Femur (tissue), 1 donor: Measurements from ENCODE around the gene GRB10.

Source experiments
- DNase-seq: peaks from one replicate; pipeline ENCODE4 v3.0.0-alpha.2; 2017

Gene GRB10

GRCh38 chr7:50717181-50717580 lies 65.5 kb downstream of the GRB10 start:
- DNase-seq = no peak

DNA sequence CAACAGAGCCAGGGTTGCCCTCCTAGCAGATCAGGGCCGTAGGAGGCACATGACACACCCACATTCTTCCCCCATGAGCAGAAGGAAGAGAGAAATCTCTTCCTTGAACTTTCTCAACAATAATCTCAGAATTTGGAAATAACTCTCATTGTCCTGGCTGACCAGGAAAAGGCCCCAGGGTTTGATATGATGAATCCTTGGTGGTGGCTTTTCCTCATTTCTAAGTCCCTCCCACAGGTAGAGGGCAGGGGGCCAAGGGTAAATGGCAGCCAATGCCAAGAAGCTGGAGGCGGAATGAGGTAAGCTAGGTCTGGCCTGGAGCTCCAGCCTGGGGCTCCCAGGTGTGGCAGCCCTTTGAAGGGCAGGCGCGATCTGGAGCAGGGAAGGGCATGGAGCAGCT lies 67.8 kb downstream of the GRB10 start:
- no peak for DNase-seq

DNA sequence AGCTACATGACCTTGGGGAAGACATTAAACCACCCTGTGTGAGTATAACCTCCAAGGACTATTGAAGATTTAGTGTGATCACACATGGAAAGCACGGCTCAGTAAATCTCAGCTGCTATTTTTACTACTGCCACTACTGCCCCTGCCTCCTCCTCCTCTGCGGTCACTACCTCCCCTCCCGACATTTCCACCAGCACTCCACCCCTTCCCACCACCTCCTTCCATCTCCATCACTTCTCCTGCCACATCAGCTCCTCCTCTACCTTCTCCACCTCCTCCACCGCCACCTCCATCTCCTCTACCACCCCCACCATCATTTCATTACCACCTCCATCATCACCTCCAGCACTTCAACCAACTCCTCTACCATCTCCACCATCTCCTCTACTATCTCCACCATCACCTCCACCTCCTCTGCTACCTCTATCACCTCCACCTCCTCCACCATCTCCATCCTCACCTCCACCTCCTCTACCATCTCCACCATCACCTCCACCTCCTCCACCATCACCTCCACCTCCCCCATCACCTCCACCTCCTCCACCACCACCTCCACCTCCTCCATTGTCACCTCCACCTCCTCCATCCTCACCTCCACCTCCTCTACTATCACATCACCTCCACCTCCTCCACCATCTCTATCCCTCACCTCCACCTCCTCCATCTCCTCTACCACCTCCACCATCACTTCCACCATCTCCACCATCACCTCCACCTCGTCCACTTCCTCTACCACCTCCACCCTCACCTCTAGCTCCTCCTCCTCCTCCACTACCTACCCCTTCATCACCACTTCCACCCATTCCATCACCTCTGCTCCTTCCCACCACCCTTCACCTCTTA lies 69.4 kb downstream of the GRB10 start:
- DNase-seq = no peak

DNA sequence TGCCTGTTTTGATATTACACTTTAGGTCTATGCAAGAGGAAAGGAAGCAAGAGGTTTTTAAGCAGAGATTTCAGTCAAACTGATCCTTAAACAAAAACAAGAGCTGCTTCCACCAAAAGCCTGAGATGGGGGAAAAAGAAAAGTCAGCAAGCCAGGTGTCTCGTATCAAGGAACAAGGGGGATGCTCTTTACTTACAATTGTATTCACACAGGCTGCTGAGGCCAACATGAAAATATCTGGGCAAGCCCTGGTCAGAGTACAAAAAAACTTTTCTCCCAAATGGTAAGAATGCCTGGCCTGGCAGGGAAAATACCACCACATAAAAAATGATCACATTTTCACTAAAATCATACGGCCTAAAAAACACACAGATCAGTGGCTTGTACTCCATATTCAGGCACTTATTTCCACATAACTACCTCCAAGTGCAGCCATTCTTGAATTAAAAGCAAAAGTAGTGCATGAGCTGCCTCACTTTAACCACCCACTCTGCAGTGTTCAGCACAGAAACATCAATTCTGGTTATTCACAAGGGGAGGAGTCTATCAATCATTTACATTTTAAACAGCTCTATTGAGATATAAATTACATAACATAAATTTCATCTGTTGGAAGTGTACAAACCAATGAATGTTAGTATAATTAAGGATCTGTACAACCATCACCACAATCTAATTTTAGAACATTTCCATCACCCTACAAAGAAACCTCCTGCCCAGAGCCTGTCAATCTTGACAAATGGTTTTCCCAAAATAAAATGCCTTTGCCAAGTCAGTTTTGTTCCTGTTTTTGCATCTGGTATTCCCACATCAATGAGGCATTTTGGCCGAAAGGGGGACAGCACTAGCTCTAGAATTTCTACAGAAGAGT lies 70.2 kb downstream of the GRB10 start:
- no peak for DNase-seq

DNA sequence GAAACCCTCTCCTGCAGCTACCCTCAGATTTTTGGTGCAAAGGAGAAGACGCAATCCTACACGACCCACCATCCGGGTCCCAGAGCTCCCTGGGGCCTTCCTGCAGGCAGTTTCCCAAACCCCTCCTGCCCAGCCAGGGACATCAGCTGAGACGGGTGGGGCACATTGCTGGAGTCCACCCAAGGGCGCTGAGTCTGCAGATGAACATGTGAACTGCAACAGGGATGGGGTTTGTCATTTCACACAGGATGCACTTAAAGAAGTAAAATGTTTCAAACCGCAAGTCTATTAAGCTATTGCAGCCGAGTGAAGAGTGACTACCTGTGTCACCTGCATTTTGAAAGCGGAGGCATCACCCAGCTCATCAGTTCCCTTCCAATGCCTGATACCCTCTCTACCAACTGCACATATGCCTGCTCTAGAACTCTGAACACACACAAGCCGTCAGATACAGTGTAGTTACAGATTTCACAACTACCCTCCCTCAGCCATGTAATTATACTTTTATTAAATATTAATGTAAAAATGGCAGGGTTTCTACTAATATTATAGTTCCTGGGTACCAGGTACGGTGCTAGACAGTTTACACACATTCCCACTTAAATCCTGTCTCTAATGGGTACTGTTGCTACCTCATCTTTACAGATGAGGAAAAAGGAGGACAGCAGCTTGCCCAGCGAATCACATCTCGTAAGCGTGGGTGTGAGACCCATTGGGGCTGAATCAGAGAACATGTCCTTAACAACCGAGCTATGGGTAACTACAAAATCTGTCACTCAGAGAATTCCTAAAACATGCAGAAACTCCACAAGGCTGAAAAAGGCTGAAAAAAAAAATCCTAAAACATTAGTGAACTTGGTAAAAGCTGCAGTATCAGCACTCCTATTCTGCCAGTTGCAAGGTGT lies 71.2 kb downstream of the GRB10 start:
- DNase-seq = no peak

GRCh38 chr7:50710441-50711154 lies 72.1 kb downstream of the GRB10 start:
- DNase-seq = no peak

GRCh38 chr7:50709151-50709550 lies 73.5 kb downstream of the GRB10 start:
- DNase-seq = no peak

DNA sequence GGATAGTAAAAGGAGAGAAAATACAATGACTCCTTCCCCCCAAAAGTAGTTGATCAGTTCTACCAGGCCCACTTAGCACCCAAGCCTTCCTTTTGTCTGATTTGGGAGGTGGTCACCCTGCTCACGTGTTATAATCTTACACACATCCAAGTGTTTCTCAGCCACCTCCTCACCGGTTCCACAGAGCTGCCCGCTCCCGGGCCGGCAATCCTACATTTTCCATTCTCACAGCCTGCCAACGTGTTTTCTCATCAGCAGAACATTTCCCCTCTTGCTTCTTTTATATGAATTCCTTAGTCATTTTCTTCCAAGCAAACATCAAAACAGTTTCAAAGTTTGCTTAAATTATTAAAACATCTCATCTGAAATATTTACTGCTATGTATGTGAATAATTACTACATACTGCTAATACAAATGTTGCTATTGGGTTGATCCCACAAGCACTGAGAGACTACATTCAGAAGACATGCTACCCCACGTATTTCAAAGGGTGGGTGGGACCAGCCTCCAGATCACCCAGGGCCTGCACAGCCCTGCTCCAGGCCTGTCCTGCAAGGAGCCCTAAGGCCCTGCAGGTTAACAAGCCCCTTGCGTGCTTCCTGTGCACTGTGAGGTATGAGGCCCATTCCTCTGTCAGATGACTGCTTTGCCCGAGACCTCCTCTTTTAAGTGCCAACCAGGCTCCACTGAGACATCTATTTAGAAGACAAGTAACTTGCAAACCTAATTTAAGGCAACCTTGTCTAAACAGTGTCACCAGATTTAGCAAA lies 75.3 kb downstream of the GRB10 start:
- DNase-seq = peak; percentile 60

- DNase-seq = no peak
These were observed 76.2 kb downstream of the GRB10 start for GRCh38 chr7:50706469-50706937.

GRCh38 chr7:50704844-50705243 lies 77.9 kb downstream of the GRB10 start:
- DNase-seq = no peak

- no peak for DNase-seq
These were observed 79.0 kb downstream of the GRB10 start for GRCh38 chr7:50703654-50704053.

GRCh38 chr7:50699143-50699542 lies 83.6 kb downstream of the GRB10 start:
- no peak for DNase-seq

GRCh38 chr7:50697748-50698147 lies 84.9 kb downstream of the GRB10 start:
- no peak for DNase-seq

- DNase-seq = no peak
These were observed 85.7 kb downstream of the GRB10 start for GRCh38 chr7:50696810-50697582.

GRCh38 chr7:50695026-50695425 lies 87.7 kb downstream of the GRB10 start:
- no peak for DNase-seq

GRCh38 chr7:50693455-50694130 lies 89.1 kb downstream of the GRB10 start:
- DNase-seq = no peak

DNA sequence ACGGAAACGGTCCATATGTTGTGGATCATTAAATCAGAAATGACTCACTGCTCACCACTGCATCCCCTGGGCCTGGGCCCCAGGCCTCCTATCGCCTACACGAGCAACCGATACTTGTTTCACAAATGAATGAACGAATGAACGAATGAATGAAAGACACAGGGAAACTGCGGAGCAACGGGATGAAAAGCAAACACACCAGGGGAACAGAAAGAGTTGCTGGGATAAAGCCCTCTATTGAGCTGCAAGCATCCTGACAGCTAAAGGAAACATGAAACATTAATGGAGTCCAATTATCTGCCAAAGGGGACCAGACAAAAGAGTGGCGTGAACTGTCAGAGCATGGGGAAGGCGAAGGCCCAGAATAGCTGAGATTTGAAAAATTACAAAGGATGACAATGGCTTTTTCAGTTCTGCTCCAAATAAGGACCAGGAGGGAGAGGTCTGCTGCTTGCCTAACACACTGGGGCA lies 92.1 kb downstream of the GRB10 start:
- DNase-seq = no peak

- no peak for DNase-seq
These were observed 94.5 kb downstream of the GRB10 start for GRCh38 chr7:50688226-50688590.

DNA sequence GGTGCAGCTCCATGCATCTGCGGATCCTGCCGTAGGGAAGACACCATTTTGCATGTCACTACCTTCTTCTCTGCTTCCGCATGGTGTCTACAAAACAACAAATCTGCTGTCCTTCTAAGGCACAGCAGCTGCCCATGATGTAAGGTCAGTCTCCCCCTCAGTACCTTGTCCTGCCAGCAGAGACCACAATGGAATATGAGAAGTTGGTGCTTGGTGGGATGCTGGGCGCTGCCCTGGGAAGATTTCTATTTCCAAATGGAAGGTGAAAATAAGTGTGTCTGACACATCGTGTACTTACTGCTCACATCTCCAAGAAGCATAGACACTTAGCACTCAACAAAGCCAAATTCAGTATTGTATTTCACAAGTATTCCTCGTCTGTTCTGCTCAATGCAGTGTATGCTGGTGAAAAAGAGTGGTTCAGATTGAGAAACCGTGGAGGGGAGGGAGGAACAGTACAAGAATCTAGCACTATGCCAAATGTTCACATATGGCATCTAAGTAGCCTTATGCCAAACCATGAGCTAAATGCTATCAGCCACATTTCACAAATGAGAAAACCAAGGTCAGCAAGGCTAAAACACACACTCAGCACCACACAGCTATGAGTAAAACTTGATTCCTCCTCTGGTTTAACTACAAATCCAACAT lies 95.0 kb downstream of the GRB10 start:
- DNase-seq = no peak
